GM18526 (cell line): ENCODE results near the gene NANOS1.

ENCODE experiments used
- POLR2A ChIP-seq: IDR thresholded peaks from 3 replicates; pipeline ENCODE4 v1.6.1; 2011; ENCODE audit not compliant: insufficient read length; ENCODE audit errors: extremely low read depth

Gene NANOS1

GRCh38 chr10:119029613-119030420 lies at the start of gene NANOS1:
TSS of gene NANOS1 (plus strand) at chr10:119029714. CDS start at chr10:119029802, 88 bp downstream.
- TF ChIP-seq POLR2A = no peak

GRCh38 chr10:118980135-118980865 lies 49.2 kb upstream of the NANOS1 start:
- TF ChIP-seq POLR2A = no peak

- no peak for TF ChIP-seq POLR2A
These were observed 48.6 kb upstream of the NANOS1 start for GRCh38 chr10:118980870-118981269.

- TF ChIP-seq POLR2A = no peak
These were observed 47.6 kb upstream of the NANOS1 start for GRCh38 chr10:118981946-118982345.

- no peak for TF ChIP-seq POLR2A
These were observed 47.1 kb upstream of the NANOS1 start for GRCh38 chr10:118982366-118982765.

- no peak for TF ChIP-seq POLR2A
These were observed 46.3 kb upstream of the NANOS1 start for GRCh38 chr10:118983263-118983662.

- TF ChIP-seq POLR2A = no peak
These were observed 43.9 kb upstream of the NANOS1 start for GRCh38 chr10:118985576-118985975.

GRCh38 chr10:118986815-118987790 lies 42.4 kb upstream of the NANOS1 start:
- no peak for TF ChIP-seq POLR2A

- no peak for TF ChIP-seq POLR2A
These were observed 39.2 kb upstream of the NANOS1 start for GRCh38 chr10:118990326-118990725.

GRCh38 chr10:118992496-118992895 lies 37.0 kb upstream of the NANOS1 start:
- no peak for TF ChIP-seq POLR2A

GRCh38 chr10:118993214-118993613 lies 36.3 kb upstream of the NANOS1 start:
- TF ChIP-seq POLR2A = no peak

- TF ChIP-seq POLR2A = no peak
These were observed 35.2 kb upstream of the NANOS1 start for GRCh38 chr10:118994321-118994720.

- no peak for TF ChIP-seq POLR2A
These were observed 33.8 kb upstream of the NANOS1 start for GRCh38 chr10:118995739-118996138.

GRCh38 chr10:118997379-118997778 lies 32.1 kb upstream of the NANOS1 start:
- no peak for TF ChIP-seq POLR2A

- no peak for TF ChIP-seq POLR2A
These were observed 31.3 kb upstream of the NANOS1 start for GRCh38 chr10:118998183-118998582.
